Measurements from ENCODE around the gene PML.
A peak's percentile ranks its signal among the peaks of the same experiment; 100 is the strongest.
"Not testable (repeated sequence)": the region's sequence is repeated elsewhere in the genome, so short reads cannot be mapped to it uniquely, and the experiment has no call there.

PML gene

DNA sequence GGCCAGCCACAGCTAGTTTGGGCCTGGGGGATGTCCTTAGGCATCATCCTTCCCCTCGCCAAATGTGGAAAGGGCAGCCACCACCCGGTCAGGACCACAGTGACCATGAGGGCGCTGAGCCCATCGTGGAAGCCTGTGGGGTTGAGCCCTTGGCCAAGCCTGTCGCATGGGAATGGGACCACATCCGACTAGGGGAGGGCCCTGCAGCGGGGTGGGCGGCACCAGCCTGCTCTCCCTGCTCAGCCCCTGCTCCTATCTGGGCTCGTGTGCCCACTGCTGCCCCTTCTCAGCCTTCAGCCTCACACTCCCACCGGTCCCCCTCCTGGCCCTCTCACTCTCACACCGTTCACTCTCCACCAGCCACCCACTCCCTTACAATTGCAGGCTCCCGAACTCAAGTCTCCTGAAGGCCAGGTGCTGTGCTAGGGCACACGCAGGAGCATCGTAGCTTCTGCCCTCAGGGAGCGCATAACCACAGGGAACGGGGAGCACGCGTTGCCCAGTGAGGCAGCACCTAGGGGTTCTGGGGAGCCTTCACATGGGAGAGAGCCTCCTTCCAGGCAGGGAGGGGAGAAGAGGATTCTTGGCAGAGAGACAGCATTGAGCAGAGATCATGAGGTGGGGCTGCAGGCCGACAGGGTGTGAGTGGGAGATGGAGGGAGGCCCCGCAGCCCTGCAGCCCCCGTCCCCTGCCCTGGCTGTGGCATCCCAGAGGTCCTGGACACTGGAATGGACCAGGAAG, 42.2 kb upstream of the PML start:
- H3K27ac ChIP-seq (ENCODE audit: low read depth, low read length) = peak overlapping the region; percentile 96
- no peak overlapping the region for H3K4me3 ChIP-seq (ENCODE audit: low read length)
- H3K9ac ChIP-seq (ENCODE audit: low read length) = no peak overlapping the region

DNA sequence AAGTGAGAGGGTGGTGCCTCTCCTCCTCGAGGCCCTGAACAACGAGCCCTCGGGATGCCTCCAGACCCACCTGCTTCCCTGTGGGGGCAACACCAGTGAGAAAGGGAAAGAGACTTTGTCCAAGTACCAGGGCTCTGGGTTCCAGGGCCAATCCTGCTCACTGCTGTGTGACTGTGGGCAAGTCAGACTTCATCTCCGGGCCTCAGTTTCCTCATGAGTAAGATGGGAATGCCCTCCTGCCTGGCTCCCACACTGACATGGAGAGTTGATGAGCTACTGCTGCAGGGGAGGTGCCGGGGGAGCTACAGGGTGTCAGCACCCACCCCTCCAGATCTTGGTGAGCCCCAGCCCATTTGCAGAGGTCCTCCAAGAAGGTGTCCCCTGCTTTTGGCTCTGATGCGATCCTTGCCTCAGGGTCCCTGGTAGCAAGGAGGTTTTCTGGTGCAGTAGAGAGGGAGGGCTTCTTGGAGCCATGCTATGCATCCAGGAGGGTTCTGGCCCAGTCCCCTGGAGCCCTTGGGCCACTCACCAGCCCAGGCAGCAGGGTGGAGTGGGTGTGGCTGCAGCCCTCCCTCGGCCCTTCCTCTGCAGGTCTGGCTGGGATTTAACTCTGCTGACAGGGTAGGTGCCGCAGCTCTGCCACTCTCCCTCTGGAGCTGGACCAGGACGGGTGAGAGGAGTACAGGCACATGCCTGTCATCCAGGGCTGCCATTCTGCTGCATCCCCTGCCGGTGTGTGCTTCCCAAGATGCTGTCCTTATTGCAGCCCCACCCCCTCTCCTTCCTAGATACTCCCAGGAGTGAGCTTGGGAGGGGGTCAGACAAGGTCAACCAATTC, 41.4 kb upstream of the PML start:
- Histone ChIP-seq H3K36me3 (ENCODE audit: control insufficient read depth, insufficient read depth, low read length) (no peaks in the 10 kb centered on the region), H3K9ac (ENCODE audit: low read length) (no peak overlapping the region), H3K27me3 (ENCODE audit: control insufficient read depth, insufficient read depth, low read length) (peaks cover 2% of the 10 kb centered on the region), H3K4me1 (ENCODE audit: control insufficient read depth, insufficient read depth, low read length) (peaks cover 12% of the 10 kb centered on the region), H3K27ac (ENCODE audit: low read depth, low read length) (no peak overlapping the region), H3K4me3 (ENCODE audit: low read length) (no peak overlapping the region)

More for the DNA sequence above, 42.2 kb upstream of the PML start:
- H3K27me3 ChIP-seq (ENCODE audit: control insufficient read depth, insufficient read depth, low read length) = peaks cover 2% of the 10 kb centered on the region
- no peaks in the 10 kb centered on the region for H3K36me3 ChIP-seq (ENCODE audit: control insufficient read depth, insufficient read depth, low read length)
- H3K4me1 ChIP-seq (ENCODE audit: control insufficient read depth, insufficient read depth, low read length) = peaks cover 12% of the 10 kb centered on the region

DNA sequence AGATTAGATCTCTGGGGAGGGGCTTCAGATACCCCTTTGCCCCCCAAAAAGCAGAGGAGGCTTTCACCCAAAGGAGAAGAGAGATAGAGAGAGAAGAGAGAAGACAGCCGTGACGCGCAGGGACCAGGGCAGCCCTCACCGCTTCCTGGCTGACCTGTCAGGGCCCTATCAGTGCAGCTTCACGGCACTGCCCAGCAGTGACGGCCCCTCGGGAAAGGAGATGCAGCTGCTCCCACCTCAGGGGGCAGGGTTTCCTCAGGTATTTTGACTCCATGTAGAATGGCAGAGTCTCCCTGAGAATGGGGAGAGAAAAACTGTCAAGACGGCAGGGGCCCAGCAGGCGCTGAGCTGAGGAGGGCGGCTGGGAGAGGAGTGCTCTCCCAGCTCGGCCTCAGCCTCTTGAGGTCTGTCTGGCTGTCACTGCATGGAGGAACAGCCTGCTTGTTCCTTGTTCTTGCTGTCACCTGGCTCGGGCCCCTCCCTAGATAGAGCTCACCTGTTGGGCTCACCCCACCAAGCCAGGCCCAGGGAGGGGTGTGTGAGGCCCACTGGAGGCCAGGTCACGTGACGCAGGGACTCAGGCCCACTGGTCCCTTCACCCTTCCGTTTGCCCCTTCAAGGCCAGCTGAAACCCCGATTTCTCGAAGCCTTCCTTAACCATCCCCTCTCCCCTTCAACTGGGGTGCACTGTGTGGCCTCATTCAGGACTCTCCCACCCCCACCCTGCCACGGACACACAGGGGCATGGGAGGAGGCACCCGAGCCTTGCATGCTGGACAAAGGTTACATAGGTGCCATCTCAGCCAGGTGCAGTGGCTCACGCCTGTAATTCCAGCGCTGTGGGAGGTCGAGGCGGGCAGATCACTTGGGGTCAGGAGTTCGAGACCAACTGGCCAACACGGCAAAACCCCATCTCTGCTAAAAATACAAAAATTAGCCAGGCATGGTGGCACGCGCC, 40.0 kb upstream of the PML start:
- Histone ChIP-seq H3K27ac (ENCODE audit: low read depth, low read length) (no peak overlapping the region), H3K9ac (ENCODE audit: low read length) (no peak overlapping the region), H3K4me3 (ENCODE audit: low read length) (no peak overlapping the region), H3K27me3 (ENCODE audit: control insufficient read depth, insufficient read depth, low read length) (peaks cover 2% of the 10 kb centered on the region), H3K4me1 (ENCODE audit: control insufficient read depth, insufficient read depth, low read length) (peaks cover 12% of the 10 kb centered on the region), H3K36me3 (ENCODE audit: control insufficient read depth, insufficient read depth, low read length) (no peaks in the 10 kb centered on the region)

DNA sequence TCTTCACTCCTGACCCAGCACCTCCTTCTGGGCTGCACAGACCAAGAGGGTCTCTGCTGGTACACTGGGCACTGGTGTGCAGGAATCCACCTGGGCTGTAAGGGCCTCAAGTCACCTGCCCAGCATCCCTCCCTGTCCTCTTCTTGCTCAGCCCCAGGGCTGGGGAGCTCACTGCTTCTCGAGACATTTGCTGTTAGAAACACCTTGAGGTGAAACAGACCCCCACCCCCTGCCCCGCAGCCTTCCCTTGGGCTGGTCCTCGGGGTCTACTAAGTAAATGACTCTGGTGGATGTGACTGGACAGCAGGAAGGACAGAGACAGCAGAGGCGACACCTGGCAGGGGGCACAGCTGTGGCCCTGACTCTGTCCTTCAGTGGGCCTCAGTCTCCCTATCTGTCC, 39.2 kb upstream of the PML start:
- H3K9ac ChIP-seq (ENCODE audit: low read length) = no peak overlapping the region
- no peaks in the 10 kb centered on the region for H3K36me3 ChIP-seq (ENCODE audit: control insufficient read depth, insufficient read depth, low read length)
- peaks cover 2% of the 10 kb centered on the region for H3K27me3 ChIP-seq (ENCODE audit: control insufficient read depth, insufficient read depth, low read length)
- no peak overlapping the region for H3K27ac ChIP-seq (ENCODE audit: low read depth, low read length)
- H3K4me1 ChIP-seq (ENCODE audit: control insufficient read depth, insufficient read depth, low read length) = peaks cover 12% of the 10 kb centered on the region
- no peak overlapping the region for H3K4me3 ChIP-seq (ENCODE audit: low read length)

DNA sequence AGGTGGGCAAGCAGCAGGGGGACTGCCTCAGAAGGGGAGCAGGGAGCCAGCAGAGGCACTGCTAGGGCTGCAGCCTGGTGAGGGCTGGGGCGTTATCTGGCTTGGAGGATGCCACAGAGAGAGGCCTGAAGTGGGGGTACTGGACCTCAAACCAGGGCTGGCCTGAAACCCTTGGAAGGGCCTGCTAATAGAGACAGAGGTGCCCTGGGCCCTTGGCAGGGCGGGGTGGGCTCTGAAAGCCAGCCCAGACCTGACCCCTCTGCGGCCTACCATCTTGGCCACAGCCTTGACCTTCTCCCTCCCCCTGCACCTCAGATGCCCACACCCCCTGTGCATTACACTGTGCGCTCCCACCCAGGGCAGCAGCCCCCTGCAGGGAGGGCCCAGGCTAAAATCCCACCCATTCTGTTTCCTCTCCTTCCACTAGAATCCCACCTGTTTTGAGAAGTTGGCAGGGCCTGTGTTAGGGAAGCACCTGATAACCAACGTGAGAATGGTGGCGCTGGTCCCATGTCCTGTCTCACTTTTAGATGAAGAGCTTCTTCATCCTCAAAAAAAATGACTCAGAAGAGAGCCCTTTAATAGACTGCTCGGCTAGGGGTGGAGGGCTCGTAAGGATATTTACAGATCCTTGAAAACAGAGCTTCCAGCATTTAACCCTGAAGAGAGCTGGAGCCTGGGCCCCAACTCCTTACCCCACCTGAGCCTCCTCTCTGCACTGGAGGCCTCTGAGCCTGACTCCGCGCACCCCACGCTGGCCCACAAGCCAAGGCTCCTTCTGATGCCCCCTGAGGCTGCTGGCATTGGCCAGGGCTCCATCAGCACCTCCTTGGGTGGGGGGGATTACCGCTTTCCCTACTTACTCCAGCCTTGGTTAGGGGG, 38.4 kb upstream of the PML start:
- H3K36me3 ChIP-seq (ENCODE audit: control insufficient read depth, insufficient read depth, low read length) = no peaks in the 10 kb centered on the region
- H3K4me3 ChIP-seq (ENCODE audit: low read length) = no peak overlapping the region
- H3K9ac ChIP-seq (ENCODE audit: low read length) = no peak overlapping the region
- H3K4me1 ChIP-seq (ENCODE audit: control insufficient read depth, insufficient read depth, low read length) = peaks cover 7% of the 10 kb centered on the region
- peaks cover 2% of the 10 kb centered on the region for H3K27me3 ChIP-seq (ENCODE audit: control insufficient read depth, insufficient read depth, low read length)
- H3K27ac ChIP-seq (ENCODE audit: low read depth, low read length) = no peak overlapping the region

DNA sequence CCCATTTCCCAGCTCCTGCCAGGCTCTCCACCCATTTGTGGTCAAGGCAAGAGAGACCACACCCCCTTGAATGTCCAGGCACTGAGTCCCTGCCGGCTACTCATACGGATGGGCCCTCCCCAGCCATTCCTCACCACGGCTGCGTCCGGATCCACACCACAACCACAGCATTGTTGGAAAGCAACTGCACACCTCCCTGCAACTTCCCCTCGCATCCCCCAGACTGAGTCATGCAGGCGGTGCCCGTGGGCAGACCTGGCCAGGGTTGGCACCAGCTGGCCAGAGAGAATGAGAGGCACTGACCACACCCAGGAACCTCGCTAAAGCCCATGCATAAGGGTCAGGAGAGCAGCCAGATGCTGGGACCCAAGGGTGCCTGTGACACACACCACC, 37.8 kb upstream of the PML start:
- no peak overlapping the region for H3K27ac ChIP-seq (ENCODE audit: low read depth, low read length)

DNA sequence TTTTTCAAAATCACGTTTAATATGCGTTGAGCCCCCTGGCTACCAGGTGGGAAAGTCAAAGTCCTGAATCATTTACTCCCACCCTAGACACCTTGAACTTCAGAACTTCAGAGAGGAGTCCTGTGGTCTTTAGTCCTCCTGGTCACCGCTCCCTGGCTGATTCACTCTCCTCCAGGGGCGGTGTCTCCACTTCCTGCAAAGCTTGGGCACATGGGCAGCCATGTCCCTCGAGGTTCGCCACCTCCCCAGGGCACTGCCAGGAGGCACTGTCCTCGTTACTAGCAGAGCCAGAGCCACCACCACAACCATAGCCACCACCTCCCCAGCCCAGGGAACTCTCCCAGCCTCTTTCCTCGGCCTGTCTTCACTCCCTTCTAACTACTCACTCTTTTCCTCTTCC, 37.2 kb upstream of the PML start:
- no peaks in the 10 kb centered on the region for H3K36me3 ChIP-seq (ENCODE audit: control insufficient read depth, insufficient read depth, low read length)
- H3K27me3 ChIP-seq (ENCODE audit: control insufficient read depth, insufficient read depth, low read length) = peaks cover 2% of the 10 kb centered on the region
- H3K9ac ChIP-seq (ENCODE audit: low read length) = no peak overlapping the region
- no peak overlapping the region for H3K4me3 ChIP-seq (ENCODE audit: low read length)
- H3K27ac ChIP-seq (ENCODE audit: low read depth, low read length) = no peak overlapping the region
- H3K4me1 ChIP-seq (ENCODE audit: control insufficient read depth, insufficient read depth, low read length) = no peaks in the 10 kb centered on the region

More for the DNA sequence above, 37.8 kb upstream of the PML start:
- Histone ChIP-seq H3K4me1 (ENCODE audit: control insufficient read depth, insufficient read depth, low read length) (peaks cover 2% of the 10 kb centered on the region), H3K36me3 (ENCODE audit: control insufficient read depth, insufficient read depth, low read length) (no peaks in the 10 kb centered on the region), H3K9ac (ENCODE audit: low read length) (no peak overlapping the region), H3K27me3 (ENCODE audit: control insufficient read depth, insufficient read depth, low read length) (peaks cover 2% of the 10 kb centered on the region), H3K4me3 (ENCODE audit: low read length) (no peak overlapping the region)

DNA sequence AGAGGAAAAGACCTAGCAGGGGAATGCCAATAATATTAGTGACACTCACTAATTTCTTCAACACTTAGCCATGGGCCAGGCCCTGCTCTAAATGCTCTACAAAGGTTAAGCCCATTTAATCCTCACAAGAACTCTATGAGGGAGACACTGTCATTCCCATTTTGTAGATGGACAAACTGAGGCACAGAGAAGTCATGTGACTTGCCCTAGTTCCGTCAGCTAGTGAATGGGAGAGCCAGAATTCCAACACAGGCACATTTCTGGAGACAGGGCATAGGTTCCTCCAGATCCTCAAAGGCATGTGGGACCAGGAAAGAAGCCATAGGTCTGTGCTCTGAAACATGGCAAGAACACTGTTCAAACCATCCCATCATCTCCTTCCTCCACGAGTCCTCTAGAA, 36.7 kb upstream of the PML start:
- H3K27me3 ChIP-seq (ENCODE audit: control insufficient read depth, insufficient read depth, low read length) = peaks cover 2% of the 10 kb centered on the region
- H3K4me1 ChIP-seq (ENCODE audit: control insufficient read depth, insufficient read depth, low read length) = no peaks in the 10 kb centered on the region
- no peak overlapping the region for H3K9ac ChIP-seq (ENCODE audit: low read length)
- no peak overlapping the region for H3K4me3 ChIP-seq (ENCODE audit: low read length)
- H3K27ac ChIP-seq (ENCODE audit: low read depth, low read length) = no peak overlapping the region
- H3K36me3 ChIP-seq (ENCODE audit: control insufficient read depth, insufficient read depth, low read length) = no peaks in the 10 kb centered on the region

DNA sequence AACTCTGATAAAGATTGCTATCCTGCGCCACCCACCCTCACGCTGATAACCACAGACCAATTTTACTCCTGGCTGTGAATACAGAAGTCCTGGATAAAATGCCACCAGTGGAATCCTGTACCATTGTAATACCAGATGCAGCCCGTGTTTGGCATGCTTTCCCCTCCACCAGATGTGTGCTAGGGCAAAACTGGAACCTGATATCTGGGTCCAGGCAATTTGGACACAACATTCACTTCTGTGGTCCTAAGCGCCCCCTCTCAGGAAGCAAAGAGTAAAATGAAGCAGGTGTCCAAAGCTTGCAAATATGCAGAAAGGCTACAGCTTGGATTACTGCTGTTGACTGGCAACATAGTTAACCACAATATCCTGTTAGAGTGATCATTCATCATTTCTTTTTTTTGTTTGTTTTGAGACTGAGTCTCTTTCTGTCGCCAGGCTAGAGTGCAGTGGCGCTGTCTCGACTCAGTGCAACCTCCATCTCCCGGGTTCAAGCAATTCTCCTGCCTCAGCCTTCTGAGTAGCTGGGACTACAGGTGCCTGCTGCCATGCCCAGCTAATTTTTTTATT, 35.4 kb upstream of the PML start:
- H3K27ac ChIP-seq (ENCODE audit: low read depth, low read length) = no peak overlapping the region
- no peaks in the 10 kb centered on the region for H3K4me1 ChIP-seq (ENCODE audit: control insufficient read depth, insufficient read depth, low read length)
- no peaks in the 10 kb centered on the region for H3K36me3 ChIP-seq (ENCODE audit: control insufficient read depth, insufficient read depth, low read length)
- H3K4me3 ChIP-seq (ENCODE audit: low read length) = no peak overlapping the region
- H3K27me3 ChIP-seq (ENCODE audit: control insufficient read depth, insufficient read depth, low read length) = peaks cover 2% of the 10 kb centered on the region
- H3K9ac ChIP-seq (ENCODE audit: low read length) = no peak overlapping the region

DNA sequence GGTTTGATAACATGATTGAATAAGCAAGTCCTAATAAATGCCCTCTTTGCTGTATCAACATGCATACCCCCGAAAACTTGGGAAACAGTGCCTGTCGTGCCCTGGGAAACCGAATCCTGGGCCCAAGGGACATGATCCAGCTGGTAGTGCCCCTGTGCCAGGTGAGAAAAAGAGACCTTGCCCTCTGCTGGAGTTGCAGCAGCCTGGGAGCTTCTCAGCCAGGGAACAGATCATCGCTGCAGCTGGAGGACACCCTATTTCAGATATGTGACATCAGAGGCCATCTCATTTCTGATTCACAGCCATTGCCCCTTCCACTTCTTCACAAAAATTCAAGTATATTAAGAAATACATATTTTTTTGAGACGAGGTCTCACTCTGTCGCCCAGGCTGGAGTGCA, 34.7 kb upstream of the PML start:
- Histone ChIP-seq H3K9ac (ENCODE audit: low read length) (no peak overlapping the region), H3K36me3 (ENCODE audit: control insufficient read depth, insufficient read depth, low read length) (no peaks in the 10 kb centered on the region), H3K4me1 (ENCODE audit: control insufficient read depth, insufficient read depth, low read length) (no peaks in the 10 kb centered on the region), H3K27ac (ENCODE audit: low read depth, low read length) (no peak overlapping the region), H3K4me3 (ENCODE audit: low read length) (no peak overlapping the region), H3K27me3 (ENCODE audit: control insufficient read depth, insufficient read depth, low read length) (peaks cover 2% of the 10 kb centered on the region)

DNA sequence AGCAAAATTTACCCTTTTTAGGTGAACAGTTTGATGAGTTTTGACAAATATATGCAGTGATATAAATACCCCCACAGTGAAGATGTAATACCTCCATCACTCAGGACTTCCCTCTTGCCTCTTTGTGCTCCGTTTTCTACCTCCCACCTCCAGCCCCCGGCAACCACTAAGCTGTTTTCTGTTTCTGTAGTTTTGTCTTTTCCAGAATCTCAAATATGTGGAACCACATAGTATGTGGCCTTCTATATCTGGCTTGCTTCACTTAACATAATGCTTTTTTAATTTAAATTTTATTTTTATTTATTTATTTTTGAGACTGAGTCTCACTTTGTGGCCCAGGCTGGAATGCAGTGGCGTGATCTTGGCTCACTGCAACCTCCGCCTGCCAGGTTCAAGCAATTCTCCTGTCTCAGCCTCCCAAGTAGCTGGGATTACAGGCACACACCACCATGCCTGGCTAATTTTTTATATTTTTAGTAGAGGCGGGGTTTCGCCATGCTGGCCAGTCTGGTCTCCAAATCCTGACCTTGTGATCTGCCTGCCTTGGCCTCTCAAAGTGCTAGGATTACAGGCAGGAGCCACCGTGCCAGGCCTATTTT, 33.9 kb upstream of the PML start:
- H3K4me3 ChIP-seq (ENCODE audit: low read length); H3K27me3 ChIP-seq (ENCODE audit: control insufficient read depth, insufficient read depth, low read length); H3K27ac ChIP-seq (ENCODE audit: low read depth, low read length); H3K36me3 ChIP-seq (ENCODE audit: control insufficient read depth, insufficient read depth, low read length); H3K4me1 ChIP-seq (ENCODE audit: control insufficient read depth, insufficient read depth, low read length); H3K9ac ChIP-seq (ENCODE audit: low read length): not testable (repeated sequence)

All from rectal smooth muscle tissue (tissue), 1 donor.